CD4-positive, alpha-beta T cell treated with Interleukin-1 beta for 1 hour (primary cell): Measurements from ENCODE around the gene SOD2.
"Not testable (repeated sequence)": the region's sequence is repeated elsewhere in the genome, so short reads cannot be mapped to it uniquely, and the experiment has no call there.

Experiments
- DNase-seq, 2 donors: peaks; one replicate each; pipeline ENCODE4 v3.0.0-alpha.2; 2020 to 2022

The SOD2 gene

DNA sequence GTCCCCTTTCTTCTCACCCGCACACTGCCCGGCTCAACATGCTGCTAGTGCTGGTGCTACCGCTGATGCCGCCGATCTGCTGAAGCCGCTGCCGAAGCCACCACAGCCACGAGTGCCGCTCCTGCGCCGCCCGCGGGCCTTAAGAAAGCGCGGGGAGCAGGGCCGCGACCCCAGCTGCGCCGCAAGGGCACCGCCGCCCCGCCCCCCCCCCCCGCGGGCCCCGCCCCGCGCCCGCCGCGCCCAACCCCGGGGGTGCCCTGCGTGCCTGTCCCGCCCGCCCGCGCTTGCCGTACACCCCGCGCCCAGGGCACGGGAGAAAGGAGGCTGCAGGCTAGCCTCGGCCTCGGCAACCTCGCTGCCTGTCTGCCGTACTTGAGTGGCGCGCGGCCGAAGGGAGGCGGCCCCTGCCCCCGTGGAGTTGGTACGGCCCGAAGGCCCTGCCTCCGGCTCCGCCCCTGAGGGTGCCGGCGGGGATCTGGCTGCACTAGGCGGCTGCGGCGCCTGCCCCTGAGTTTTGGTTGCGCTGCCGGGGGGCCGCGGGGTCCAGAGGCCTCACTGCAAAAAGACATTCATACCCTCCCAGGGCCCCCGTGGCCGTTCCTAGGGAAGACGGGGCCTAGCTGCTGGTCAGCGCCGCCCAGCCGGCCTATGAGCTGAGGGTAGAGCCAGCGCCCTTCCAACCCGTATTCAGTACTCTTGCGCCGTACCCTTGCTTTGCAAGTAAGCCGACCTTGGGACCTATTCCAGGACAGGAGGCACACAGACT, at the start of gene SOD2:
SOD2 (minus strand) TSS at position 114 of the 766 bp plus-strand sequence; CDS start at position 40, 74 bp downstream.
- peak; percentile 87 to 91 for DNase-seq

DNA sequence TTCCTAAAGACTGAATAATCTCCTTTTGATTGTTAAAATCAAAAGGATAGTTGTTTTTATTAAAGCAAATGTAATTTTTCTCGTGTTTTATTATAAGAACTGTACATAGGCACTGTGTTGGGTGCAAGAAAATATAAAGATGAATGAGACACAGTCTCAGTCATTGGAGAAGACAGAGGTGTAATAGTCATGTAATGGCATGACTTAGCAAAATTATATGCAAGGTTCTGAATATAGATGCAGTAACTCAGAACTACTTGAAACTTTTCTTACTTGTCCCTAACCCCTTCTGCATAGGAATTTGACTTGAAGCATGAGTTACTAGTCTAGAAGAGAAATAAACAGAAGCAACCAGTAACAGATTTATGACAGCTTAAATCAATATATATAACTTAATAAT, 49.1 kb upstream of the SOD2 start:
- DNase-seq, result no peak

DNA sequence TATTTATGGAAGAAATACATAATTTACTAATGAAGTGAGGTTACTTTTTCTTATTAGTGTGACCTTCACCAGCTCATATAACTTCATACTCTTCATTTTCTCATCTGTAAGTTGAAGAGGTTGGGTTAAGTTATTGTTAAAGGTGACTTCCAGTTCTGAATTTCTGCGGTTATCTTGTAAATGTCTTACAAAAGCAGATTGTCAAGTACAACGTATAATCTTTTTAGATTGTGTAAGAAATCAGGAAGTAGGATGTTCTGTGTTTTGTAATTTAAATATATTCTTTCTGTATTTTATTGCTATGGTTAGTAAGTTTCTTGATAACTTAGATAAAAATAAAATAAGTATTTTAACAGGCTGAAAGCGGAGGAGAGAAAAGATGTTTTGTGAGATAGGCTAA, 46.3 kb upstream of the SOD2 start:
- DNase-seq, result no peak

DNA sequence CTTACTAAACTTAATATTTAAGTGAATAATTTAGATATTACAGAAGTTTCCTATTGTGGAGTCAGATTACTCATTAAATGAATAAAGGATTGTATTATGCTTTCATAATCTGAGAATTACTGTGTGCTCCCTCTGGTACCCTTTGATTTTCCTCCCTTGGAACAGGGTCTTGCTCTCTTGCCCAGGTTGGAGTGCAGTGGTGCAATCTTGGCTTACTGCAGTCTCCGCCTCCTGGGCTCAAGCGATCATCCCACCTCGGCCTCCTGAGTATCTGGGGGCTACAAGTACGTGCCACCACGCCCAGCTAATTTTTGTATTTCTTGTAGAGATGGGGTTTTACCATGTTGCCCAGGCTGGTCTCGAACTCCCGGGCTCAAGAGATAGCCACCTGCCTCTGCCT, 43.9 kb upstream of the SOD2 start:
- no peak for DNase-seq

DNA sequence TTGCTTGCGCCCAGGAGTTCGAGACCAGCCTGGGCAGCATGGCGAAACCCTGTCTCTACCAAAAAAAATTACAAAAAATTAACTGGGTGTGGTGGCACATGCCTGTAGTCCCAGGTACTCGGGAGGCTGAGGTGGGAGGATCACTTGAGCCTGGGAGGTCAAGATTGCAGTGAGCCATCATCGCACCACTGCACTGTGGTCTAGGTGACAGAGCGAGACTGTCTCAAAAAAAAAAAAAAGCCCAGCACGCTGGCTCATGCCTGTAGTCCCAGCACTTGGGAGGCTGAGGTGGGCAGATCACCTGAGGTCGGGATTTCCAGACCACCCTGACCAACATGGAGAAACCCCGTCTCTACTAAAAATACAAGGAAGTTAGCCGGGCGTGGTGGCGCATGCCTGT, 40.4 kb upstream of the SOD2 start:
- not testable (repeated sequence) for DNase-seq

DNA sequence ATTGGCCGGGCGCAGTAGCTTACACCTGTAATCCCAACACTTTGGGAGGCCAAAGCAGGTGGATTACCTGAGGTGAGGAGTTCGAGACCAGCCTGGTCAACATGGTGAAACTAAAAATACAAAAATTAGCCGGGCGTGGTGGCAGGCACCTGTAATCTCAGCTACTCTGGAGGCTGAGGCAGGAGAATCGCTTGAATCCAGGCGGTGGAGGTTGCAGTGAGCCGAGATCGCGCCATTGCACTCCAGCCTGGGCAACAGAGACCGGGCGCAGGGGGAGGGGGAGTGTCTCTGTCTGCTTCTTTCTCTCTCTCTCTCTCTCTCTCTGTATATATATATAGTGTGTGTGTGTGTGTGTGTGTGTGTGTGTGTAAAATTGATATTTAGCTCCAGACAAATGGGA, 39.5 kb upstream of the SOD2 start:
- DNase-seq, result not testable (repeated sequence)

DNA sequence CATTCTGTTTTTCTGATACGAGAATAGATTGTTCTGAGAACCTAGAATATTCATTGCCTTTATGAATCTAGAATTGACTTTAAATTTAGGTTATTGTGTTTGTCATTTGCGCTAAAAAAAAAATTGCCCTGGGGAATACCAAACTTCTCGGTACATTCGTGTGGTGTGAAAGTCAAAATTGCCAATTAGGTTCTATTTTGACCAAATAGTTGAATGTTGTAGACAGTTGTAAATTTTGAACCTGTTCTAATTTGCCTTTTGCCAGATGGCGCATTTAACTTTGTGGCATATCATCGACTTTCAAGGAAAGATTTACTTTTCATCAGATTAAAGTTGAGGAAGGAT, 37.3 kb upstream of the SOD2 start:
- no peak for DNase-seq

DNA sequence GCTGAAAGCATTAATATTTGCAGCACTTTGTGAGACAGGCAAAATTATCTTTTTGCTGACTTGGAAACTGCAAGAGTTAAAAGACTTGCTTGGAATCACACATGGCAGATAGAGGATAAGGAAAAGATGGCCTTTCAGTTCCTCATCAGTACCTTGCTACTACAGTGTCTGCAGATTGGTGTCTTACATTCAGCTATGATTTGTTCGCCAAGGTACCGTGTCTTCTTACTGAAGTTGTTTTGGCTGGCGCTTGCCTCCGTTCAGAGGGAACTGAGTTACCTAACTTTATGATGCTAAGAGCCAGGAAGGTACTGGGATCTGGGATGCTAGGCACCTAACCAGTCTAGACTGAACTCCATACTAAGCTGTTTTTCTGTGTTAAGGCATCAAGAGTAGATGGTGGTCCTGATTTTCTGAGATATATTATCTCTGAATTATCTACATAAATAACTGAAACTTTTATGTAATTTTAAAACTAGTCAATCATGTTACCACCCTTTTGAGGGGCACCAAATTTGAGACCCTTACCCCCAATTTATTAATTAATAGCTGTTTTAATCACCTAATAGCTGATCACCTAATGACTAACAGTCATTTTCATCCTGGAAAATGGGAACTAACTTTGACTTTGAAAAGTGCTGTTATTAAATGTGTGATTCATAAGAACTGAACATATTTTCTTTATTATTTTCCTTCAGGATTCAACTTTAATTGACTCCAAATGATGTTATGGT, 36.7 kb upstream of the SOD2 start:
- no peak for DNase-seq

DNA sequence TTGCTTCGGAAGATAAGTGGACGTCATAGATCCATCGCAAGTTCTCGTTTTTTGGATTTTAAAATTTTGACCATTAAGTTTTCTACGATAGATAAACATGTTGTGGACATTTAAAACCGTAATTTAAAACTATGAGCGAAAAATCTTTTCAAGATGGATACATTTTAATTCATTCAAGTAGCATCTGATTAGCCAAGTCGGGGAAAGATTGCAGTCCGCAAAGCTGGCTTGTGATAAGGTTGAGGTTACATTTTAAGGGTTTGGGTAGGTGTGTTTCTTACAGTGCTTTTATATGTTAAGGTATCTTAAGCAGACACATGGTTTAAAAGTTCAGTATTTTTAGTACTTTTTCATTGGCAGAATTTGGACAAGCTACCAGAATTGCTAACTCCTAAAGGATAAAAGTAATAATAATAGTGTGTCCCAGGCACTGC, 35.5 kb upstream of the SOD2 start:
- peak in 1 of 2 donors; percentile 34 for DNase-seq

DNA sequence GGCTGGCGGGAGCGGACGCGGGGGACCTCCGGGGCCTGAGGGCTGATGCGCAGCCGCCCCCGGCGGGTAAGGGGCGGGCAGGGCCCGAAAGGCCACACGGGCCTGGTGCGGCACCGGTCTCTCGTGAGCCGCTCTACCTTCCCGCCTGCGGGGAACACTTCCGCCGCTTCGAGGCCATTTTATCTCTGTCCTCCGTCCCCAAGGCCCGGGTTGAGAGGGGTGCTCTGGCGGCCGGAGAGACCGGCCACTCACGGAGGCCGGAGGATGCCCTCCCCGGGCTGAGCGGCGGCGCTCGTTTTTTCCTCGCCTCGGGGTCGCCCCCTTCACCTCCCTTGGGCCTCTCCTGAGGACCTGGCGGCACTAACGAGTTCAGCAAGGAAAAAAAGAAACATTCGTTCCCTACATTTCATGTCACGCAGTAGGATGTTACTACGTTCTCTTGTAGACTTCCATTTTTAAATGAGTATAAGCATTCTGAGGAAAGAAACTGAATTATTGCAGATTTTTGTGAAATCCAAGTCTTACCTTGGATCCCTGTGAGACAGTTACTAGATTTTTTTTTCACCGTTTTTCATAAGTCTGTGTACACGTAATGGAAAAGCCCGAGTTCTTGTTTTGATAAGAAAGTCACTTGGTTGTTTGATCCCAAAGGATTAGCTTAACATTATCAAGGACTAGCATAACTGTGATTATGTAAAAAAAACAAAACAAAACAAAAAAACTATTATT, 34.8 kb upstream of the SOD2 start:
- no peak for DNase-seq

DNA sequence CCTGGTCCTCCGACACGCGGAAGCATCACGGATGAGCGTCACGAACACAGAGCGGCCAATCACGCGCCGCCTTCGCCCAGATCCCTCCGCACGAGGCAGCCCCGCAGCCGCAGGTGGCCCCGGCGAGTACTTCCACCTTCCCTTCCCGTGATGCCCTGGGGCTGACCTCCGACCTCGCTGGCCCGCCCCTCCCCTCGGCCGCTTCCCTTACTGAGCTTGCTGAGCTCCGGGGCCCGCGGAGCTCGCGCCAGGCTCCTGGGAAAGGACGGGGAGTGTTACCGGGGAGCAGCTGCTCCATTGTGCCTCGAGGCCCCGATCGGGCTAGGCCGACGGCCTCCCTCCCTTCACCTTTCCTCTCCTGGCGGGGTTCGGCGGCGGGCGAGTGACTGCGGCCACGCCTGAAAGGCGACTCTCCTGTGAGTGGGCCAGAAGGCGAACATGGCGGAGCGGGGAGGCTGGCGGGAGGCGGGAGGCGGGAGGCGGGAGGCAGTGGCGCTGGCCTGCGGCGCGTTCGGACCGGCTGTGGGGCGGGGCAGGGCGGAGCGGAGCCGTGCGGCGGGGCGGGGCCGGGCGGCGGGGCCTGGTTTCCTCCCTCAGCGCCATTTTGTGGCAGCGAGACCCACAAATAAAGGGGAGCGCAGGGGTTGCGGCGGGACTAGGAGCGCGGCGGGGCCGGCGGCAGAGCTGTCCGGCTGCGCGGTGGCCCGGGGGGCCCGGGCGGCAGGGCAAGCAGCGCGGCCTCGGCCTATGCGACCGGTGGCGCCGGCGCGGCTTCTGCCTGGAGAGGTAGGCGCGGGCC, 34.1 kb upstream of the SOD2 start, which contains the start of gene WTAP:
WTAP (plus strand) TSS at position 589 of the 799 bp plus-strand sequence. CDS start 8,760 bp downstream, outside the sequence.
- peak; percentile 97 for DNase-seq

DNA sequence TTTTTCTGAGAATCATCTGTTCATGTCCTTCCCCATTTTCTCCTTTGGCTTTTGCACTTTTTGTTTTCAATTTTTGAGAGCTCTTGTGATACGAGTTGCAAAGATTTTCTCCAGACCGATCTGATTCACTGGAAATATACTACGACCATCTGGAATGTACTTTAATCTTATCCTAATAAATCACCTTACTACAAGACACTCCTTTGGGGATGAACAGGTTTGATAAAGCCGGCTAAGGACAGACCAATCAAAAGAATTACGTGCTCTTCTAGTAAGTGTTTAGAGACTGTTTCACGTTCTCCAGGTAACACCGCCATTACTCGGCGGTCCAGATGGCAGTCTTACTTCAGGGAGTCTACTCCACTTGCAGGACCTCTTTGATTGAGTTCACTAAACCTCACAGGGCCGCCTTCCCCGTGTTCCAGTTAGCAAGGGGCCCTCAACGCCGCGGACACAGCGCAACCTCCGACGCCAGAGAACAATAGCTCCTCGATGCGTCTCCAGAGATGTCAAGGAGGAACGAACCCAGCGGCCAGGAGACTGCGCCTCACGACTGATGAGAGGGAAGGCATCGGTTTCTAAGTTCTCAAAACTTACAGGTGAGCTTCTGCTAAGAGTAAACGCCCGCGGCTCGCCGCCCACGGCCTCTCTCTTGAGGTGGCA, 33.3 kb upstream of the SOD2 start:
- DNase-seq, result no peak

DNA sequence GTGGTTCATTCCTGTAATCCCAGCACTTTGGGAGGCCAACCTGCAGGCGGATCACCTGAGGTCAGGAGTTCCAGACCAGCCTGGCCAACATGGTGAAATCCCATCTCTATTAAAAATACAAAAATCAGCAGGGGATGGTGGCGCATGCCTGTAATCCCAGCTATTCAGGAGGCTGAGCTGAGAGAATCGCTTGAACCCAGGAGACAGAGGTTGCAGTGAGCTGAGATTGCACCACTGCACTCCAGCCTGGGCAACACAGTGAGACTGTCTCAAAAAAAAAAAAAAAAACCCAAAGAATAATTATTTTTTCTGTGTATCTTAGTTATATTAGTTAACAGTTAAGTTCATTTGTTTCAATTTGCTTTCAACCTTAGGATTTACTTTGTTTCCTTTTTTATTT, 32.2 kb upstream of the SOD2 start:
- not testable (repeated sequence) for DNase-seq

DNA sequence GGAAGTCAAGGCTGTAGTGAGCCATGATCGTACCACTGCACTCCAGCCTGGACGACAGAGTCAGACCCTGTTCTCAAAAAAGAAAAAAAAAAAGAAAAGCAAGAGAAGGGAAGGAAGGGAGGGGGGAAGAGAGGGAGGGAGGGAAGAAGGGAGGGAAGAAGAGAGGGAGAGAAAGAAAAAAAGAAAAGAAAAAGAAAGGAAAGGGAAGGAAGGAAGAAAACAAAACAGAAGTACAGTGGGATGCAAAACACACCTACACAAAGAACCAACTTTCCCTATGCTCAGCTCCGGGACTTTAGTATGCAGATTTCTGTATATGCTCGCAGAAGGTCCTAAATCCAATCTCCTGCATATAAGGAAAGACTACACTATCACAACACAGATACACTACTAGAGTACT, 31.7 kb upstream of the SOD2 start:
- DNase-seq, result no peak

DNA sequence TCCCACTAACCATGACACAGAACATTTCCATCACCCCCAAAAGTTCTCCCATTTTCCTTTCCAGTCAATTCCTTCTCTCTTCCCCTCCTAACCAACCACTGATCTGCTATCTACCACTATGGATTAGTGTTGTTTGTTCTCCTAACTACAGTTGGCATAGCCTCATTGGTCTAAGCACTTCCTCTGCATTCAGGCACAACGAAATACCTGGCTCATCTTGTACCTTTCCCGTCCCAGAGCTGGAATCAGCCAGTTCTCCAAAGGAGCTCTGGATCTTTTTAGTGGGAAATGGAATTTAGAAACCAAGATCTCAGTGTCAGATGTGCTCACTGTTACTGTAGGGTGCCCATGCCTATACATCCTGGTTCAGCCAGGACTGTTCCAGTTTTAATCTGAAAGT, 30.2 kb upstream of the SOD2 start:
- no peak for DNase-seq

DNA sequence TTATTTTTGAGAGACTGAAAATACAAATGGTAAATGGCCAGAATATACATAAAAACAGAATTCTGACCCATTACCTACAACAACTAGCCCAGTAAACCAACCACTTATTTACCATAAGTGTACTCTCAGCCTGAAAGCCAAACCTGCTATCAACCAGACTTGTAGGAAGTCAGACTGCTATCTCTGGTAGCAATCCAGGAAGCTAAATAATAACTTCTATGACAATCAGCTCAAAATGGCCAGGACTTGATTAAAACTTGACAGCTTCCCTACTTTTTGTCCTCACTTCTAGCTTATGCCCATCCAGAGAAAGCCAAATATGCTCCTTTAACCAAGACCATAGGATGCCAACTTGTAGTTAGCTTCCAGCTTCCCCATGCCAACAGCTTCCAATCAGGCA, 29.6 kb upstream of the SOD2 start:
- DNase-seq, result no peak

DNA sequence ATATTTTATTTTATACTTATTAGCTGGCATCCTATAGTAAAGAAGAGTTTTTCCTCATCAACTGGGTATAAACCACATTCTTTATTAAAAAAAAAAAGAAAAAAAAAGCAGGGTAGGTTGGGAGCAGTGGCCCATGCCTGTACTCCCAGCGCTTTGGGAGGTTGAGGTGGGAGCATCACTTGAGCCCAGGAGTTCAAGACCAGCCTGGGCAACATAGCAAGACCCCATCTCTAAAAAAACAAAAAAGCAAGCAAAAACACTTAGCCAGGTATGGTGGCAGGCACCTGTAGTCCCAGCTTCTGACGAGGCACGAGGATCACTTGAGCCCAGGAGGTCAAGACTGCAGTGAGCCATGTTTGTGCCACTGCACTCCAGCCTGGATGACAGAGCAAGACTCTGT, 28.9 kb upstream of the SOD2 start:
- not testable (repeated sequence) for DNase-seq

DNA sequence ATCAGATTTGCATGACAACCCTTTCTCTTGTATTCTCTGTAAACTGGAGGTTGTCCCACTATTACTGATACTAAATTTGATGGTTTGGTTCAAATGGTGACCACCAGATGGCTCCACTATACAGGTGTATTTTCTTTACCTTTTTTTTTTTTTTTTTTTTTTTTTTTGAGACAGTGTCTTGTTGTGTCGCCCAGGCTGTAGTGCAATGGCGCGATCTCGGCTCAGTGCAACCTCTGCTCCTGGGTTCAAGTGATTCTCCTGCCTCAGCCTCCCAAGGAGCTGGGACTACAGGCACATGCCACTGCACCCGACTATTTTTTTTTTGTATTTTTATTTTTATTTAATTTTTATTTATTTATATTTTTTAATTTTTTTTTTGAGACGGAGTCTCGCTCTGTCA, 27.7 kb upstream of the SOD2 start:
- peak; percentile 40 to 75 for DNase-seq

DNA sequence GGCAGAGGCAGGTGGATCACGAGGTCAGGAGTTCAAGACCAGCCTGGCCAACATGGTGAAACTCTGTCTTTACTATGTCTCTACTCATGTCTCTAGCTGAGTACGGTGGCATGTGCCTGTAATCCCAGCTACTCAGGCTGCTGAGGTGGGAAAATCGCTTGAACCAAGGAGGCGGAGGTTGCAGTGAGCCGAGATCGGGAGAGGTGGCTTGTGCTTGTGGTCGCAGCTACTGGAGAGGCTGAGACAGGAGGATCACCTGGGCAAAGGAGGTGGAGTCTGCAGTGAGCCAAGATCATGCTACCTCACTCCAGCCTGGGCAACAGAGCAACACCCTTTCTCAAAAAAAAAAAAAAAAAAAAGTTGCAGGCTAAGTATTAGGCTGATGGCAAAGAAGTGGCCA, 26.2 kb upstream of the SOD2 start:
- no peak for DNase-seq

DNA sequence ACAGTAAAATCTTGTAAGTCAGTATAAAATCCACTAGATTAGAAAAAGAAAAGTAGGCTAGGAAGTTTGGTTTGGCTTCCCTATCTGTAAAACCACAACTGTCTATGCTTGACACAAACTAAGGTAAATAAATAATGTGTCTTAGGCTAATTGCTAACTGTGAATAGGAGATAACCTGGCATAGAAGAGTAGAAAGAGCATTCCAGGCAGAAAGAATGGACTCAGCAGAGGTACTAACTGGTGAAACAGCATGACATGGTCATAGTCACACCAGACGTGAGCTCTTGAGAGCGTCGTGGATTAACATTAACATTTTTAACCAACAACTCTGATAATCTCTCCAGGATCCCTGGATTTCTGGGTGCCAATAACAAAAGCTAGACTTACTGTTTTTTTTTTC, 25.6 kb upstream of the SOD2 start:
- DNase-seq, result no peak

DNA sequence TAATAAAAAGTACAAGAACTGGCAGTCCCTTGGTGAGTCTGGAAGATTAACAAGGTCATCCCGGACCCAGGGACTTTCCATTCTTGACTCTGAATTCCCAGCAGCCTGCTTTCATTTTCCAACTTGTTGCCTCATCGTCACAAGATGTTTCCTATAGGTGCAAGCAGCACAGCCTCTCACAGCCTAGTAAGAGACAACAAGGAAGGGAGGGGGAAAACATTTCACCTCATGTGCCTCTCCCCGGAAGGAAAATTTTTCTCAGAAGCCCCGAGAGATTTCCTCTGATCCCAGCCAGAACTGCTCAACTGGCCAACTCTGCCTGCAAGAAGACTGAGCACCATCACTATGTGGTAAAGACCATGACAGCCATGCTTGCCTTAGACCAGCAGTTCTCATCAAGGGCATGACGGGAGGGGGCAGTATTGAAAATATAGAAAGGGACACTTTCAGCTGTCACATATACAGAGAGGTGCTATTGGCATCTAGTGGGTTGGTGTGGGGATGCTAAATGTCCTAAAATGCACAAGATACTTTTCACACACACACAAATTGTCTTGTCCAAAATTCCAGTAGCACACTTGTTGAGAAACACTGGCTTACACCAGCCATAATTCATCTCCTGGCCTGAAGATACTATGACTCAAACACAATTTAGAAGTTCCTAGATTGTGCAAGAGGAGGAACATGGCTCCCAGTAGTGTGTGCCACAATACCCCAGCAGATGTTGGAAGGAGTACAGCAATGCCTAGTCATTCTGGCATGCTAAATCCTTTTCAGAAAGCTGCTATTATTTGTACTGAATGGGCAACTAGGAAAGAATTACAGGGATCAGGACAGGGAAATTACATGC, 23.4 kb upstream of the SOD2 start:
- peak in 1 of 2 donors; percentile 39 for DNase-seq
